GM19351 (cell line): ENCODE data around the gene BARHL1.

Source experiments
- ATAC-seq: cut with Tn5 transposase; IDR thresholded peaks from one replicate; pipeline ENCODE4 v1.9.1; 2021; ENCODE audit warnings: mild to moderate bottlenecking, moderate library complexity; ENCODE audit not compliant: unreplicated experiment

The BARHL1 gene

GRCh38 chr9:132582276-132582785 lies at the start of gene BARHL1:
TSS of gene BARHL1 (plus strand) at chr9:132582606. CDS start at chr9:132582798, 192 bp downstream.
- ATAC-seq, result no peak

GRCh38 chr9:132534832-132535231 lies 47.6 kb upstream of the BARHL1 start:
- no peak for ATAC-seq

- no peak for ATAC-seq
Observed at GRCh38 chr9:132536124-132536523, 46.3 kb upstream of the BARHL1 start.

GRCh38 chr9:132537352-132537751 lies 45.1 kb upstream of the BARHL1 start:
- ATAC-seq, result no peak

GRCh38 chr9:132538071-132538470 lies 44.3 kb upstream of the BARHL1 start:
- no peak for ATAC-seq

GRCh38 chr9:132539096-132539495 lies 43.3 kb upstream of the BARHL1 start:
- no peak for ATAC-seq

- no peak for ATAC-seq
Observed at GRCh38 chr9:132541051-132541450, 41.4 kb upstream of the BARHL1 start.

- no peak for ATAC-seq
Observed at GRCh38 chr9:132541870-132542830, 40.3 kb upstream of the BARHL1 start.

GRCh38 chr9:132543251-132543650 lies 39.2 kb upstream of the BARHL1 start:
- ATAC-seq, result no peak

- ATAC-seq, result no peak
Observed at GRCh38 chr9:132543960-132544359, 38.4 kb upstream of the BARHL1 start.

GRCh38 chr9:132545578-132545977 lies 36.8 kb upstream of the BARHL1 start:
- ATAC-seq, result no peak

GRCh38 chr9:132546148-132547051 lies 36.0 kb upstream of the BARHL1 start:
- ATAC-seq, result no peak

- ATAC-seq, result no peak
Observed at GRCh38 chr9:132547052-132547431, 35.4 kb upstream of the BARHL1 start.

- ATAC-seq, result no peak
Observed at GRCh38 chr9:132547436-132547835, 35.0 kb upstream of the BARHL1 start.

- no peak for ATAC-seq
Observed at GRCh38 chr9:132547976-132548730, 34.3 kb upstream of the BARHL1 start.

- ATAC-seq, result no peak
Observed at GRCh38 chr9:132548751-132549640, 33.4 kb upstream of the BARHL1 start.

GRCh38 chr9:132551556-132551955 lies 30.9 kb upstream of the BARHL1 start:
- no peak for ATAC-seq

- ATAC-seq, result no peak
Observed at GRCh38 chr9:132552041-132552440, 30.4 kb upstream of the BARHL1 start.

- ATAC-seq, result no peak
Observed at GRCh38 chr9:132554755-132555154, 27.7 kb upstream of the BARHL1 start.

- ATAC-seq, result no peak
Observed at GRCh38 chr9:132555528-132555927, 26.9 kb upstream of the BARHL1 start.
